ACHN (cell line): ENCODE measurements around the gene OPN4.

Experiments used
- DNase-seq: peaks from one replicate; pipeline ENCODE4 v3.0.0-alpha.2; 2015
- in situ Hi-C: cut with HindIII; loops from 2 replicates; pipeline ENCODE4 v1.10.0; 2017; ENCODE audit warnings: low sequenced_read_pairs, low pct_ligation_motif_present, low pct_unique_long_range_greater_than_20kb

Gene OPN4

GRCh38 chr10:86671985-86672710 lies 17.8 kb downstream of the OPN4 start:
- in situ Hi-C loops = no loop called here
- no peak for DNase-seq

- in situ Hi-C loops = no loop called here
- no peak for DNase-seq
These were observed 19.0 kb downstream of the OPN4 start for GRCh38 chr10:86673216-86673826.

GRCh38 chr10:86673827-86674581 lies 19.7 kb downstream of the OPN4 start:
- in situ Hi-C loops = no loop called here
- no peak for DNase-seq

DNA sequence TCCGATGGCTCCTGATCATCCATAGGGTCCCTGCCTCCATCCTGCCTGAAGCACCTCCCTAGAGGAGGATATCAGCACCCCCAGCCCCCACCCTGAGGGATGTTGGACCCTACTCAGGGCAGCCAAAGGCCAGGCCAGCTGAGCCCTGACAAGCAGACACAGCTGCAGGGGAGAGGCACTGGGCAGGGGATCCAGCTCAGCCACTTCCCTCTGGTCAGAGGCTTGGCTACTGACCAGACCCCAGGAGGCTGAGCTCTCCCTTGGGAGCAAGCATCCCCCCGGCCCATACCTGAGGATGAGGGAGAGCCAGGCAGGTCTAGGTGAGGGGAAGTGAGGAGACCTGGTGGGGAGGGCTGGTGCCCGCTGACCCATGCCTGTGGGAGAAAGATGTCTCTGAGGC lies 20.6 kb downstream of the OPN4 start:
- in situ Hi-C loops = no loop called here
- no peak for DNase-seq

DNA sequence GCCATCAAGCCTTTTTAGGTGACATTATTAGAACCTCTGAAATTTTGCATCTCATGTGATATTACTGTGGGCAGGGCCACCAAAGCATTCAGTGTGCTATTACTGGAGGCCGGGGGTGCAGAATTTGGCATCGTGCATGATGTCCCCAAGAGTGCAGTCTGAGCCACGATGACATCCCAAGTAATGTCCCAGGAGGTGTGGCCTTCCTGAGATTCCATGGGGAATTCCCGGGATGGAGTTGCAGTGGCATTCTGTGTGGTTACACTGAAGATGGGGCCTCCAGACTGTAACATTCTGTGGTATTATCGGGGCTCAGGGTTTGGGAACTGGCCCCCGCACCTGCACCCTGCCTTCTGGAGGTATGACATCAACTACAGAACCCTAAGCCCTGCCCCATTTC lies 23.0 kb downstream of the OPN4 start:
- DNase-seq = no peak
- in situ Hi-C loops = no loop called here

DNA sequence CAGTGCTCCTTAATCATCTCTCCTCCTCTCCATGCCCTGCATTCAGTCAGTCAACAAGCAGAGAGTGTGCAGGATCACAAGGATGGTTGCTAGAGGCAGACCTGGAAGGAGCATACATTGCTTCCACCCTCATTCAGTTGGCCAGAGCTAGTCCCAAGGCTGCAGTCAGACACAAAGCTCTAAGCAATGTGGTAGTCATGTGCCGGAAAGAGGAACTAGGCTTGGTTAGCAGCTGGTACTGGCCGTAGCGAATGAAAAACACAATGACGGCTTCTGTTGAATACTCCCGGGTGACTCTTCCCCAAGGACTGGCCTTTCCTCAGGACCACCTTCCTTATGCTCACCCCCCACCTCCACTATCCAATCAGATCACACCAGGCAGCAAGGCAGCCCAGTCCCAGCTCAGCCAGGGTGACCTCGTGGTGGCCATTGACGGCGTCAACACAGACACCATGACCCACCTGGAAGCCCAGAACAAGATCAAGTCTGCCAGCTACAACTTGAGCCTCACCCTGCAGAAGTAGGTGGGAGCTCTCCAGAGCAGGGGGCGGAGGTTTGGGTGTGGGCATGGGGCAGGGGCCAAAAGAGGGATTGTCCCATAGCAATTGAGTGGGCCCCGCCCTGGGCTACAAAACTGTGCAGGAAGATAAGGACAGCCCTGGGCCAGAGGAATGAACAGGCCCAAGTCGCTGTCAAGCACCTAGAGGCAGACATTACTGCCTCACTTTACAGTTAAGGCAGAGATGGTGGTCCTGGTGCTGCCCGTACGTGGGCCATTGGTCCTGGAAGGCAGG lies 24.8 kb downstream of the OPN4 start:
- DNase-seq = no peak
- in situ Hi-C loops = no loop called here

GRCh38 chr10:86681047-86681446 lies 26.7 kb downstream of the OPN4 start:
- DNase-seq = no peak

DNA sequence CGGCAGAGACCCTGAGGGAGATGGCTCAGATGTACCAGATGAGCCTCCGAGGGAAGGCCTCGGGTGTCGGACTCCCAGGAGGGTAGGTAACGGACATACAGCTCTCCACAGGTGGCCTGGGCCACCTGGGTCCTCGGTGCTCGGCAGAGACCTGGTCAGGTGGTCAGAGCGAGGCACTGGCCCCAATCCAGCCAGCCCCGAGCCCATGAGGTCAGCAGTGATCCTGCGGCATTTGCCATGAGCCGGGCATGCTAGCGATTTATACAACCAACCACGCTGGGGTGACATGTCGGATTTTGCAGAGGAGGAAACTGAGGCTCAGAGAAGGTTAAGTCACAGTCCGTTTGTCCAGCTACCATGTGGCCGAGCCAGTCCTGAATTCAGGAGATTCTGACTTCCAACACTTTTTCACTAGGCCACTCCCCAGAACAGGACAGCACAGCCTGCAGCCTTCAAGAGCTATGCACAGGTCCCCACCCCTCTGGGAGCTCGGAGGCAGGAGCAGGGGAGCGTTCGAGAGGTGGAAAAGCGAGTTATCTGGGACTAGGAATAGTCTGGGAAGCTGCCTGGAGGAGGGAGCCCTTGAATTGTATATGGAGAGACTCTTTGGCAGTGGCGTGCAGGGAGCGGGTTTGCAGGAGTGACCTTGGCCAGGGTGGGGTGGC lies 27.5 kb downstream of the OPN4 start:
- DNase-seq = no peak
- in situ Hi-C loops = no loop called here

More at GRCh38 chr10:86681047-86681446, 26.7 kb downstream of the OPN4 start:
- in situ Hi-C loops = no loop called here

DNA sequence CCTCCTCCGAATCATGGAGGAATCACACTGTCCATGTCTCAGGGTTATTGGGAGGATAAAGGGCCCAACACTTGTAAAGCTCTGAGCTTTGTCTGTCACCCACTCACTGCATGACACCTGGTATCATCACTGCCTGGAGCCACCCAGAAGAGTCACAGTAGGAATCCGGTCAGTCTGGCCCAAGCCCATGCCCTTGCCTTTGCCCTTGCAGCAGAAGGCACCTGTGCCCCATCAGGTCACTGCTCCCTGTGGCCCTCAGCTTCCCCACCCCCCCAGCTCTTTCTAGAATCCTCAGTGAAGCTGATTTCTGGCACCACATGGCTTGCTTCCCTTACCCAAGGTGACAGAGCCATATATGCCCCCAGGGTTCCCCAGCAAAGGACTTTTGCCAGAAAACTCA lies 28.3 kb downstream of the OPN4 start:
- no peak for DNase-seq
- in situ Hi-C loops = no loop called here

- in situ Hi-C loops = no loop called here
- peak; percentile 11 for DNase-seq
These were observed 30.2 kb downstream of the OPN4 start for GRCh38 chr10:86684331-86685097.

GRCh38 chr10:86685416-86685815 lies 31.1 kb downstream of the OPN4 start:
- no peak for DNase-seq
- in situ Hi-C loops = no loop called here

DNA sequence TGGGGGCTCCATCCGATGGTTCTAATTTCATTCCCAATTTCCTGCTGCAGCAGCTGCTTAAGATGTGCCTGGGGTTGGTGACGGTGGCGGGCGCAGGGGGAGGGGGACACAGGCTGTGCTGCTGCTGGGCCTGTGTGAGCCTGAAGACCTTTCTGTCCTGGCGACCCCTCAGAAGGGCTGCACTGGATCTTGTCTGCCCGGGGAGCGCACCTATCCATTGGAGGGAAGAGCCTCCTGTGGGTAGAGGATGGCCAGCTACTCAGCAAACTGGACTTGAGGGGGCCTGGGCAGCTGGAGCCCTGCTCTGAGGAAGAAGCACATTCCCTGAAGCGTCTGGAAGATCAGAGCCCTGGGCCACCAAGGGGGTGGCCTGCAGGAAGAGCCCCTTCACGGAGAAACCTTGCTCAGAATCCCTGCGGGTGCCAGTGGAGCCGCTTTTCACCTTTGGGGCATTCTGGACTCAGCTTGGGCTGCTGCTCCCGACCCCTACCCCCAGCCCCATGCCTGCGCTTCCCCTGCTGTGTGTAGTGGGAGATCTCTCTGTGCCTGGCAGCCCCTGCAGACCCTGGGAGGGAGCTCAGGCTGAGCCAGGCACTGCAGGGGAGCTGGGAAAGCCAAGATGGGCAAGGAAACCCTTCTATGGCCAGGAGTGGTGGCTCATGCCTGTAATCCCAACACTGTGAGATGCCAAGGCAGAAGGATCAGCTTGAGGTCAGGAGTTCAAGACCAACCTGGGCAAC lies 31.7 kb downstream of the OPN4 start:
- no peak for DNase-seq
- in situ Hi-C loops = no loop called here

- DNase-seq = no peak
- in situ Hi-C loops = no loop called here
These were observed 32.6 kb downstream of the OPN4 start for GRCh38 chr10:86686972-86687371.

GRCh38 chr10:86687750-86688149 lies 33.4 kb downstream of the OPN4 start:
- in situ Hi-C loops = no loop called here
- peak; percentile 20 for DNase-seq

DNA sequence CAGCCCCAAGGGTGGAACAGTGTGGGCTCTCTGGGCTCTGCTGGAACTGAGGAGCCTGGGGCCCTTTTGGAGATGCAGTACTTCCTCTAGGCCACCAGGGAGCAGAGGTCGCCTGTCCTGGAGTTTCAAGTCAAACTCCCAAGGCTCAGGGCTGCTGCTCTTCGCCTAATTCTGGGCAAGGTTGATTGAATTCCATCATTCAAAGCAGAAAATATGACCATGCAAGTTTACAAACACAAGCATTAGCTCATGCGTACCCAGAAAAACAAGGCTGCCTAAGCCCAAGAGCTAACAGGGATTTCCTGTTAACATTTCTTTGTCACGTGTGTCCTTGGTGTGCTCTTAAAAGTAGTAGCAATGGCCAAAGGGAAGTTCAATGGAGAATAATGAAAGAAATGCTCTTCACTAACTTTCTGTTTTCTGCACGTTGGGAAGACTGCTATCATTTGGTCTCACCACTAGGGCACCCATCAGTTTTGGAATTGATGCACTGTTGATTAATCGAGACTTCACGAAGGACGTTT lies 34.1 kb downstream of the OPN4 start:
- in situ Hi-C loops = no loop called here
- peak; percentile 71 for DNase-seq

DNA sequence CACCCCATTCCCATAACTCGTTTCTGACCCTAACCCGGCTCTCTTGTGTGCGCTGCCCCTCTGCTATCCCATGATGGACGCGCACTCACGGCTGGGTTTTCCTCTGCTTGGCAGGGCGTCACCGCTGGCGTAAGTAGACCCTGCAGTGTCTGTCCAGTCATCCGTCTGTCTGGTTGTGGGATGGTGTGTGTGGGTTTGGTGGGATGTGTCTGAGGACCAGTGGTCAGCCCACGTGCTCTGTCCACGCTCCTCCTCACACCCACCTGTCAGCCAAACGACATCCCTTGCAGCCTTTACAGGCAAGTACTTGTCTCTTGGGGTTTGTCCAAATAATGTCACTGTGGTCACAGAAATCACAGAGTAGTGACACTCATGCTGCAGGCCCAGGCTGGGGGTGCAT lies 34.8 kb downstream of the OPN4 start:
- no peak for DNase-seq
- in situ Hi-C loops = no loop called here

GRCh38 chr10:86690231-86690630 lies 35.9 kb downstream of the OPN4 start:
- in situ Hi-C loops = no loop called here
- no peak for DNase-seq
